ENCODE data around the gene TTLL11. TPM values are rescaled to one million over a fixed set of nuclear protein-coding genes. Genes with fewer than 3 reads are reported as not detected.
A peak's percentile ranks its signal among the peaks of the same experiment; 100 is the strongest.

Gene TTLL11
- total and polyA plus RNA-seq, 4 donors: 12.3 to 21.1 (median 19.1) TPM

- Histone ChIP-seq H3K36me3 (ENCODE audit: control insufficient read depth, insufficient read depth, low read length) (peaks cover 72% of the 10 kb centered on the region), H3K27me3 (ENCODE audit: control insufficient read depth, insufficient read depth, low read length) (no peaks in the 10 kb centered on the region), H3K9me3 (ENCODE audit: control insufficient read depth, insufficient read depth, low read length) (no peaks in the 10 kb centered on the region), H3K27ac (ENCODE audit: low read depth, low read length) (no peak overlapping the region), H3K4me1 (ENCODE audit: control insufficient read depth, insufficient read depth, low read length) (peaks cover 60% of the 10 kb centered on the region), H3K4me3 (ENCODE audit: low read depth, low read length) (no peak overlapping the region)
- DNase-seq (ENCODE audit: low read depth in 4 of 6, low spot score in 6 of 6): no peak
- 97% methylated on average over 23 of the region's 23 CpGs for WGBS (ENCODE audit: insufficient coverage)
Observed at GRCh38 chr9:121776001-121776738, 316.9 kb downstream of the TTLL11 start.

GRCh38 chr9:121774715-121775613 is 318.1 kb downstream of the TTLL11 start:
- peaks cover 71% of the 10 kb centered on the region for H3K36me3 ChIP-seq (ENCODE audit: control insufficient read depth, insufficient read depth, low read length)
- 77% methylated on average over 16 of the region's 26 CpGs for WGBS (ENCODE audit: insufficient coverage)
- no peaks in the 10 kb centered on the region for H3K27me3 ChIP-seq (ENCODE audit: control insufficient read depth, insufficient read depth, low read length)
- peak in 1 of 6 donors; percentile 55 for DNase-seq (ENCODE audit: low read depth in 4 of 6, low spot score in 6 of 6)
- no peaks in the 10 kb centered on the region for H3K9me3 ChIP-seq (ENCODE audit: control insufficient read depth, insufficient read depth, low read length)
- H3K4me1 ChIP-seq (ENCODE audit: control insufficient read depth, insufficient read depth, low read length): peaks cover 51% of the 10 kb centered on the region
- H3K4me3 ChIP-seq (ENCODE audit: low read depth, low read length): no peak overlapping the region
- H3K27ac ChIP-seq (ENCODE audit: low read depth, low read length): no peak overlapping the region

GRCh38 chr9:121773954-121774714 is 319.0 kb downstream of the TTLL11 start:
- WGBS (ENCODE audit: insufficient coverage): 91% methylated on average over 19 of the region's 19 CpGs
- H3K4me3 ChIP-seq (ENCODE audit: low read depth, low read length): no peak overlapping the region
- no peaks in the 10 kb centered on the region for H3K27me3 ChIP-seq (ENCODE audit: control insufficient read depth, insufficient read depth, low read length)
- no peaks in the 10 kb centered on the region for H3K9me3 ChIP-seq (ENCODE audit: control insufficient read depth, insufficient read depth, low read length)
- H3K4me1 ChIP-seq (ENCODE audit: control insufficient read depth, insufficient read depth, low read length): peaks cover 45% of the 10 kb centered on the region
- no peak for DNase-seq (ENCODE audit: low read depth in 4 of 6, low spot score in 6 of 6)
- peaks cover 78% of the 10 kb centered on the region for H3K36me3 ChIP-seq (ENCODE audit: control insufficient read depth, insufficient read depth, low read length)
- no peak overlapping the region for H3K27ac ChIP-seq (ENCODE audit: low read depth, low read length)

GRCh38 chr9:121773286-121773953 is 319.7 kb downstream of the TTLL11 start:
- Histone ChIP-seq H3K27me3 (ENCODE audit: control insufficient read depth, insufficient read depth, low read length) (no peaks in the 10 kb centered on the region), H3K9me3 (ENCODE audit: control insufficient read depth, insufficient read depth, low read length) (no peaks in the 10 kb centered on the region), H3K27ac (ENCODE audit: low read depth, low read length) (no peak overlapping the region), H3K4me3 (ENCODE audit: low read depth, low read length) (no peak overlapping the region), H3K36me3 (ENCODE audit: control insufficient read depth, insufficient read depth, low read length) (peaks cover 85% of the 10 kb centered on the region), H3K4me1 (ENCODE audit: control insufficient read depth, insufficient read depth, low read length) (peaks cover 45% of the 10 kb centered on the region)
- WGBS (ENCODE audit: insufficient coverage): 90% methylated on average over 10 of the region's 18 CpGs
- DNase-seq (ENCODE audit: low read depth in 4 of 6, low spot score in 6 of 6): no peak

GRCh38 chr9:121772600-121773285 is 320.4 kb downstream of the TTLL11 start:
- Histone ChIP-seq H3K27ac (ENCODE audit: low read depth, low read length) (no peak overlapping the region), H3K4me3 (ENCODE audit: low read depth, low read length) (no peak overlapping the region), H3K36me3 (ENCODE audit: control insufficient read depth, insufficient read depth, low read length) (peaks cover 92% of the 10 kb centered on the region), H3K27me3 (ENCODE audit: control insufficient read depth, insufficient read depth, low read length) (no peaks in the 10 kb centered on the region), H3K4me1 (ENCODE audit: control insufficient read depth, insufficient read depth, low read length) (peaks cover 45% of the 10 kb centered on the region), H3K9me3 (ENCODE audit: control insufficient read depth, insufficient read depth, low read length) (no peaks in the 10 kb centered on the region)
- DNase-seq (ENCODE audit: low read depth in 4 of 6, low spot score in 6 of 6): peak in 1 of 6 donors; percentile 39
- WGBS (ENCODE audit: insufficient coverage): 74% methylated on average over 42 of the region's 45 CpGs

Small RNA genes within 50 kb of the gene (small RNA-seq; reads per million reads assigned to genes)
- not detected for gene MIR4478 (ENCODE audit: low replicate concordance)

Other genes starting within 250 kb of the TTLL11 start
- gene NDUFA8, start 66.5 kb upstream of the TTLL11 start, total RNA-seq: 10 to 100 TPM; 46.0 to 59.4 TPM
- gene NDUFA8, start 66.5 kb upstream of the TTLL11 start, polyA plus RNA-seq (ENCODE audit: insufficient read length in 2 of 2): 100 to 1,000 TPM; 109 to 114 TPM
- 10 to 100 TPM in 1 of 2 donors, 1 to 10 TPM in 1; 5.8 to 18.7 TPM for gene MORN5, start 66.6 kb upstream of the TTLL11 start, total RNA-seq
- 1 to 10 TPM; 7.5 to 7.9 TPM for gene MORN5, start 66.6 kb upstream of the TTLL11 start, polyA plus RNA-seq (ENCODE audit: insufficient read length in 2 of 2)
- gene LHX6, start 135.6 kb upstream of the TTLL11 start, total RNA-seq: 1 to 10 TPM in 1 of 2 donors, under 1 TPM in 1; 0.99 to 5.1 TPM
- 1 to 10 TPM; 3.2 to 3.3 TPM for gene LHX6, start 135.6 kb upstream of the TTLL11 start, polyA plus RNA-seq (ENCODE audit: insufficient read length in 2 of 2)
- 10 to 100 TPM; 14.4 to 21.2 TPM for gene RBM18, start 171.5 kb upstream of the TTLL11 start, total RNA-seq
- 10 to 100 TPM; 29.5 to 32.7 TPM for gene RBM18, start 171.5 kb upstream of the TTLL11 start, polyA plus RNA-seq (ENCODE audit: insufficient read length in 2 of 2)
- 10 to 100 TPM; 29.5 to 31.6 TPM for gene MRRF, start 171.6 kb upstream of the TTLL11 start, total RNA-seq
- gene MRRF, start 171.6 kb upstream of the TTLL11 start, polyA plus RNA-seq (ENCODE audit: insufficient read length in 2 of 2): 10 to 100 TPM; 23.5 to 26.1 TPM

Measured in spinal cord (tissue), 10 donors.